PC-9 (cell line): ENCODE measurements around the gene CXCL3. TPM values are rescaled to one million over a fixed set of nuclear protein-coding genes. Genes with fewer than 3 reads are reported as not detected.

Experiments used
- BruUV-seq: library from RNA; stranded (reverse); fragments of 400-500 nt; replicated peaks from 2 replicates; lab custom pipeline; 2021; lab: Mats Ljungman, UMichigan
- CTCF ChIA-PET: fragments of 300-600 bp; sonication (Branson Sonifier 250); formaldehyde crosslinking; loops from one replicate; lab custom pipeline; 2022; ENCODE audit warnings: antibody characterized with exemption; lab: Charles Lee
- POLR2A ChIA-PET: fragments of 300-600 bp; sonication (Branson Sonifier 250); formaldehyde crosslinking; loops from one replicate; lab custom pipeline; 2022; ENCODE audit warnings: antibody characterized with exemption; ENCODE audit not compliant: unreplicated experiment; lab: Charles Lee
- DNase-seq, 2 experiments: peaks; one replicate each; pipeline versions ENCODE4 v3.0.0 to v3.0.0-alpha.2; 2015 to 2022; ENCODE audit warnings: mixed read lengths in 1 of 2
- H2AFZ ChIP-seq: fragments of 200-600 bp; sonication (generic); 2 replicates; pipeline ENCODE4 v1.8.1; 2017; ENCODE audit warnings: antibody characterized with exemption
- H3F3A ChIP-seq: fragments of 200-600 bp; sonication (generic); 2 replicates; pipeline ENCODE4 v1.8.1; 2017; ENCODE audit warnings: antibody characterized with exemption, mild to moderate bottlenecking, low read depth; ENCODE audit not compliant: insufficient read depth
- H3K27ac ChIP-seq: fragments of 200-600 bp; sonication (generic); 2 replicates; pipeline ENCODE4 v1.6.1; 2016; ENCODE audit warnings: mixed run types
- H3K27me3 ChIP-seq: fragments of 200-600 bp; sonication (generic); 2 replicates; pipeline ENCODE4 v1.6.1; 2016; ENCODE audit warnings: low read depth, mixed run types; ENCODE audit not compliant: insufficient read depth
- H3K36me3 ChIP-seq: fragments of 200-600 bp; sonication (generic); 2 replicates; pipeline ENCODE4 v1.6.1; 2016; ENCODE audit warnings: low read depth, mixed run types
- H3K4me1 ChIP-seq: fragments of 200-600 bp; sonication (generic); replicated peaks from 2 replicates; pipeline ENCODE4 v1.6.1; 2016; ENCODE audit warnings: mixed run types; ENCODE audit not compliant: insufficient read depth
- H3K4me2 ChIP-seq: fragments of 200-600 bp; sonication (generic); 2 replicates; pipeline ENCODE4 v1.6.1; 2017; ENCODE audit warnings: mixed run types
- H3K4me3 ChIP-seq: fragments of 200-600 bp; sonication (generic); 2 replicates; pipeline ENCODE4 v1.6.1; 2016; ENCODE audit warnings: mixed run types
- H3K79me2 ChIP-seq: fragments of 200-600 bp; sonication (generic); 2 replicates; pipeline ENCODE4 v1.6.1; 2017; ENCODE audit warnings: low read depth, mixed run types
- H3K9me2 ChIP-seq: fragments of 200-600 bp; sonication (generic); 2 replicates; pipeline ENCODE4 v1.8.1; 2017; ENCODE audit warnings: mild to moderate bottlenecking; ENCODE audit not compliant: insufficient read depth
- H3K9me3 ChIP-seq: fragments of 200-600 bp; sonication (generic); 2 replicates; pipeline ENCODE4 v1.8.1; 2016; ENCODE audit warnings: low read depth; ENCODE audit not compliant: insufficient read depth
- H4K20me1 ChIP-seq: fragments of 200-600 bp; sonication (generic); 2 replicates; pipeline ENCODE4 v1.8.1; 2017; ENCODE audit not compliant: insufficient read depth
- CTCF ChIP-seq: fragments of 200-600 bp; sonication (generic); conservative IDR thresholded peaks from 2 replicates; pipeline ENCODE4 v1.6.1; 2017; ENCODE audit warnings: mixed run types, antibody characterized with exemption, mild to moderate bottlenecking, moderate library complexity
- EZH2 ChIP-seq: fragments of 200-600 bp; sonication (generic); IDR thresholded peaks from 2 replicates; pipeline ENCODE4 v1.8.0; 2017; ENCODE audit warnings: antibody characterized with exemption, low read depth
- intact Hi-C: fragments of 100-400 bp; cut with micrococcal nuclease; formaldehyde crosslinking; loops from one replicate; pipeline ENCODE4 v1.10.0; 2022; ENCODE audit not compliant: unreplicated experiment
- total RNA-seq: library from RNA; stranded (reverse); gene quantifications from 2 replicates; pipeline ENCODE4 v1.2.3, GENCODE V29; 2021

The CXCL3 gene
- total RNA-seq, 1 experiment from 2014 or later = not detected

GRCh38 chr4:74045247-74045646 is 6.8 kb upstream of the CXCL3 start:
- DNase-seq = no peak
- TF ChIP-seq EZH2 (no peak), CTCF (no peak)
- no TSS peak for BruUV-seq
- H3F3A ChIP-seq = no peaks in the 10 kb centered on the region
- H3K4me1 ChIP-seq = no peaks in the 10 kb centered on the region
- no peaks in the 10 kb centered on the region for H3K27me3 ChIP-seq
- no peaks in the 10 kb centered on the region for H3K36me3 ChIP-seq
- no peaks in the 10 kb centered on the region for H3K79me2 ChIP-seq
- no peak overlapping the region for H3K27ac ChIP-seq
- H3K9me3 ChIP-seq = no peaks in the 10 kb centered on the region
- no peak overlapping the region for H3K4me3 ChIP-seq
- no peaks in the 10 kb centered on the region for H3K9me2 ChIP-seq
- POLR2A ChIA-PET = no interaction called here
- CTCF ChIA-PET = no interaction called here
- no peak overlapping the region for H3K4me2 ChIP-seq
- no peaks in the 10 kb centered on the region for H4K20me1 ChIP-seq
- no peak overlapping the region for H2AFZ ChIP-seq
- intact Hi-C loops = no loop called here

GRCh38 chr4:74044677-74045076 is 6.2 kb upstream of the CXCL3 start:
- TF ChIP-seq CTCF = no peak
- TF ChIP-seq EZH2 = no peak
- intact Hi-C loops = loop anchor here (5.0 kb wide), 1 partner anchor 88 kb away; no protein-coding TSS in a partner anchor
- Histone ChIP-seq H3K4me1 (no peaks in the 10 kb centered on the region), H3F3A (no peaks in the 10 kb centered on the region), H3K9me3 (no peaks in the 10 kb centered on the region), H4K20me1 (no peaks in the 10 kb centered on the region), H3K4me2 (no peak overlapping the region), H3K27me3 (no peaks in the 10 kb centered on the region), H3K79me2 (no peaks in the 10 kb centered on the region), H2AFZ (no peak overlapping the region), H3K9me2 (no peaks in the 10 kb centered on the region), H3K27ac (no peak overlapping the region), H3K36me3 (no peaks in the 10 kb centered on the region), H3K4me3 (no peak overlapping the region)
- CTCF ChIA-PET = no interaction called here
- POLR2A ChIA-PET = no interaction called here
- BruUV-seq = no TSS peak
- DNase-seq = peak in 1 of 2 experiments; percentile 34

- no peak overlapping the region for H3K4me3 ChIP-seq
- no peaks in the 10 kb centered on the region for H3K79me2 ChIP-seq
- TF ChIP-seq EZH2 (no peak), CTCF (no peak)
- H3K27ac ChIP-seq = no peak overlapping the region
- no peaks in the 10 kb centered on the region for H3K9me2 ChIP-seq
- no peak overlapping the region for H2AFZ ChIP-seq
- CTCF ChIA-PET = no interaction called here
- no peaks in the 10 kb centered on the region for H3F3A ChIP-seq
- no peaks in the 10 kb centered on the region for H4K20me1 ChIP-seq
- H3K9me3 ChIP-seq = no peaks in the 10 kb centered on the region
- no peaks in the 10 kb centered on the region for H3K36me3 ChIP-seq
- H3K27me3 ChIP-seq = no peaks in the 10 kb centered on the region
- POLR2A ChIA-PET = no interaction called here
- intact Hi-C loops = loop anchor here (5.0 kb wide), 1 partner anchor 90 kb away; no protein-coding TSS in a partner anchor
- no TSS peak for BruUV-seq
- no peak for DNase-seq
- H3K4me2 ChIP-seq = no peak overlapping the region
- H3K4me1 ChIP-seq = peaks cover 3% of the 10 kb centered on the region; the same call in 1 of the 2 replicates
These were observed 4.2 kb upstream of the CXCL3 start for GRCh38 chr4:74042681-74043080.
